Thyroid gland (tissue), 4 donors: ENCODE results near the gene PRAME. TPM values are rescaled to one million over a fixed set of nuclear protein-coding genes. Genes with fewer than 3 reads are reported as not detected.

Source experiments
- DNase-seq, 2 donors: peaks; one replicate each; pipeline ENCODE4 v3.0.0-alpha.2; 2019
- H3K27ac ChIP-seq, 3 donors: fragments of 200-600 bp; sonication (generic); 1 replicate in 2 of 3; 2 replicates in 1 of 3; pipeline ENCODE4 v1.5.1; 2016 to 2019; ENCODE audit warnings: mild to moderate bottlenecking in 1 of 3, moderate library complexity in 1 of 3
- H3K27me3 ChIP-seq: fragments of 200-600 bp; sonication (generic); one replicate; pipeline ENCODE4 v1.5.1; 2019
- H3K36me3 ChIP-seq, 2 donors: fragments of 200-600 bp; sonication (generic); one replicate each; pipeline ENCODE4 v1.5.1; 2016 to 2019
- H3K4me1 ChIP-seq, 2 donors: fragments of 200-600 bp; sonication (generic); one replicate each; pipeline ENCODE4 v1.5.1; 2017 to 2019
- H3K4me3 ChIP-seq, 3 donors: fragments of 200-600 bp; sonication (generic); replicated peaks in 1 of 3; 1 replicate in 2 of 3; 2 replicates in 1 of 3; pipeline ENCODE4 v1.5.1; 2016; ENCODE audit warnings: mild to moderate bottlenecking in 1 of 3
- H3K9me3 ChIP-seq: fragments of 200-600 bp; sonication (generic); one replicate; pipeline ENCODE4 v1.5.1; 2017
- CTCF ChIP-seq, 6 experiments: fragments of 200-600 bp in 3 of 6; fragments of 450-650 bp in 3 of 6; sonication (generic) in 3 of 6; IDR thresholded peaks; one replicate each; pipeline ENCODE4 v1.5.1; 2016 to 2019; ENCODE audit warnings: antibody characterized with exemption in 6 of 6, mild to moderate bottlenecking in 2 of 6, inconsistent platforms in 1 of 6, moderate library complexity in 1 of 6
- POLR2A ChIP-seq, 2 donors: fragments of 450-650 bp; IDR thresholded peaks; one replicate each; pipeline ENCODE4 v1.6.1; 2017; ENCODE audit warnings: antibody characterized with exemption in 2 of 2, mild to moderate bottlenecking in 2 of 2, moderate library complexity in 1 of 2
- WGBS, 2 donors: methylation state at CpG; one replicate each; pipeline ENCODE4 v1.1.5; 2017; 5-methylcytosine and 5-hydroxymethylcytosine counted together
- intact Hi-C: fragments of 100-400 bp; cut with DNase I; formaldehyde crosslinking; loops from one replicate; pipeline ENCODE4 v1.15.1; 2023
- total RNA-seq, 4 donors: library from RNA; depleted of rRNA; stranded (reverse); fragments of >200 nt; gene quantifications; one replicate each; pipeline ENCODE4 v1.2.3, GENCODE V29; 2016

PRAME gene
- total RNA-seq, 4 donors from 2014 or later: 0.45 to 0.67 TPM; not detected in 2

- Histone ChIP-seq H3K4me3 (no peak overlapping the region), H3K4me1 (no peaks in the 10 kb centered on the region), H3K27me3 (no peaks in the 10 kb centered on the region), H3K27ac (no peak overlapping the region), H3K9me3 (no peaks in the 10 kb centered on the region), H3K36me3 (no peaks in the 10 kb centered on the region)
- intact Hi-C loops: no loop called here
- no peak for TF ChIP-seq POLR2A (IDR thresholded peaks at IDR 0.05)
- TF ChIP-seq CTCF (IDR thresholded peaks at IDR 0.05): no peak
- WGBS, 2 donors: 91 to 97% methylated on average over 2 of the region's 2 CpGs
- DNase-seq: no peak
These were observed 6.9 kb upstream of the PRAME start for GRCh38 chr22:22565981-22566380.

- no peak for DNase-seq
- Histone ChIP-seq H3K9me3 (no peaks in the 10 kb centered on the region), H3K4me1 (no peaks in the 10 kb centered on the region), H3K36me3 (no peaks in the 10 kb centered on the region), H3K27me3 (no peaks in the 10 kb centered on the region), H3K27ac (no peak overlapping the region), H3K4me3 (no peak overlapping the region)
- no peak for TF ChIP-seq POLR2A (IDR thresholded peaks at IDR 0.05)
- no peak for TF ChIP-seq CTCF (IDR thresholded peaks at IDR 0.05)
- intact Hi-C loops: no loop called here
- WGBS, 2 donors: 87 to 91% methylated on average over 16 to 17 of the region's 25 CpGs
These were observed 744 bp downstream of the PRAME start for GRCh38 chr22:22558071-22558971.

DNA sequence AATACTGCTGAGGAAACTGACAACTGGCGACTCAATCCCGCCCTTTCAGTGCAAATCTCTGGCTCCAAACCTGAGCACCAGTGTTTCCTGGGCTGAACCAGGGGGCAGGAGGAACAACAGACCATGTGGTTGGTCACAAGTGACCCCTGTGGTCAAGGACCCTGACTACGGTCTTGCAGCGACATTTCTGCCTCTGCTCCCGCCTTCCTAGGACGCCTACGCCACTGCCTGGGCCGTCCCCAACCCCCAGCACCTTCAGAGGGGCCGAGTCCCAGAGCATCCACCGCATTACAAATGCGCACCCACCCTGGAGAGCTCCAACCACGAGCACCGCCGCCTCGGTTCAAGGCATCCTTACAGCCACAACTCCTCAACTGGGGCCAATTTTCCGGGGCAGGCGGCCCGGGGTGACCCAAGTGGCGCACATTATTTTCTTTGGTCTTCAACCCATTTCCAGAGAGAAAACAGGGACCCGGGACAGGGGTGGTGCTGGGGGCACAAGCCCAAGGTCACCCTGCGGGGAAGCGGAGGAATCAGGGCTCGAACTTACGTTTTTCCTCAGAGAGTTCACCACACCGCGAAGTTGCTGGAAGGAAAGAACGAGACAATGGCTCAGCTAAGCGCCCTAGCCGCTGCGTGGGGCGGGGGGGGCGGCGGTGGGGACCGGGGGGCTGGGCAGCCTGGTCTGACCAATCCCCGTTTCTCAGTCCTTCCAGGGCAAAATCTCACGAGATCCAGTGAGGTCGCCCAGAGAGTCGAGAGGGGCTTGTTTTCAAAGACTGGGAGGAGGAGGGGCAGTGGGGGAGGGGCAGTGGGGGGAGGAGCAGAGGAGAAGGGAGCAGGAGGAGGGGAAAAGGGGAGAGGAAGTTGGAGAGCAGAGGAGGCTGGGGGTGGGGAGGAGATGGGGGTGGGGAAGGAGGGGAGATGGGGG is 1.8 kb downstream of the PRAME start:
- Histone ChIP-seq H3K4me1 (no peaks in the 10 kb centered on the region), H3K27ac (no peak overlapping the region), H3K27me3 (no peaks in the 10 kb centered on the region), H3K36me3 (no peaks in the 10 kb centered on the region), H3K9me3 (no peaks in the 10 kb centered on the region), H3K4me3 (no peak overlapping the region)
- 90 to 91% methylated on average over 33 to 37 of the region's 38 CpGs for WGBS, 2 donors
- TF ChIP-seq CTCF (IDR thresholded peaks at IDR 0.05) (no peak), POLR2A (IDR thresholded peaks at IDR 0.05) (no peak)
- intact Hi-C loops: no loop called here
- DNase-seq: no peak

GRCh38 chr22:22556578-22556977 is 2.5 kb downstream of the PRAME start:
- intact Hi-C loops: no loop called here
- no peaks in the 10 kb centered on the region for H3K4me1 ChIP-seq
- no peak overlapping the region for H3K27ac ChIP-seq
- 93 to 95% methylated on average over 14 of the region's 14 CpGs for WGBS, 2 donors
- TF ChIP-seq CTCF (IDR thresholded peaks at IDR 0.05) (no peak), POLR2A (IDR thresholded peaks at IDR 0.05) (no peak)
- no peaks in the 10 kb centered on the region for H3K9me3 ChIP-seq
- H3K36me3 ChIP-seq: no peaks in the 10 kb centered on the region
- no peak for DNase-seq
- H3K4me3 ChIP-seq: no peak overlapping the region
- H3K27me3 ChIP-seq: no peaks in the 10 kb centered on the region
